Measurements from ENCODE around the gene PCDH10.

- TF ChIP-seq CTCF (IDR thresholded peaks at IDR 0.05) (no peak), POLR2A (IDR thresholded peaks at IDR 0.05) (no peak)
These were observed 908 bp downstream of the PCDH10 start for GRCh38 chr4:133149932-133150471.

All from right lobe of liver (tissue), 4 donors.